ENCODE data around the gene OR9Q2. TPM values are rescaled to one million over a fixed set of nuclear protein-coding genes. Genes with fewer than 3 reads are reported as not detected.

The OR9Q2 gene
- total RNA-seq, 1 donor from 2014 or later, result not detected

Other genes with a start within 250 kb of the OR9Q2 start
- not detected for gene OR9Q1, start 165.2 kb upstream of the OR9Q2 start, total RNA-seq
- gene OR6Q1, start 158.1 kb upstream of the OR9Q2 start, total RNA-seq, result not detected
- gene OR9I1, start 63.5 kb upstream of the OR9Q2 start, total RNA-seq, result not detected
- not detected for gene OR1S2, start 15.1 kb downstream of the OR9Q2 start, total RNA-seq
- gene OR1S1, start 23.6 kb downstream of the OR9Q2 start, total RNA-seq, result not detected
- not detected for gene OR10Q1, start 39.8 kb downstream of the OR9Q2 start, total RNA-seq
- gene OR10W1, start 79.2 kb downstream of the OR9Q2 start, total RNA-seq, result not detected
- gene OR5B17, start 170.0 kb downstream of the OR9Q2 start, total RNA-seq, result not detected
- gene OR5B3, start 217.8 kb downstream of the OR9Q2 start, total RNA-seq, result not detected
- gene OR5B2, start 239.1 kb downstream of the OR9Q2 start, total RNA-seq, result not detected